Stomach (tissue), 9 donors: ENCODE measurements around the gene SLC35E4. TPM values are rescaled to one million over a fixed set of nuclear protein-coding genes. Genes with fewer than 3 reads are reported as not detected.

Experiments
- DNase-seq, 2 donors: peaks; one replicate each; pipeline versions ENCODE4 v3.0.0 to v3.0.0-alpha.2; 2013 to 2019
- H3K27ac ChIP-seq, 5 donors: fragments of 200-600 bp in 4 of 5; sonication (generic) in 4 of 5; one replicate each; pipeline ENCODE4 v1.5.1; 2013 to 2019; ENCODE audit warnings: mild to moderate bottlenecking in 1 of 5, moderate library complexity in 1 of 5
- H3K27me3 ChIP-seq, 3 donors: fragments of 200-600 bp; sonication (generic); one replicate each; pipeline ENCODE4 v1.5.1; 2017 to 2019; ENCODE audit warnings: mixed run types in 1 of 3
- H3K36me3 ChIP-seq, 4 donors: fragments of 200-600 bp; sonication (generic); 1 replicate in 3 of 4; 2 replicates in 1 of 4; pipeline ENCODE4 v1.5.1; 2016 to 2019
- H3K4me1 ChIP-seq, 4 donors: fragments of 200-600 bp; sonication (generic); one replicate each; pipeline ENCODE4 v1.5.1; 2016 to 2019
- H3K4me3 ChIP-seq, 4 donors: fragments of 200-600 bp; sonication (generic) in 3 of 4; one replicate each; pipeline ENCODE4 v1.5.1; 2016 to 2019; ENCODE audit warnings: mild to moderate bottlenecking in 1 of 4
- H3K9me3 ChIP-seq, 4 donors: fragments of 200-600 bp; sonication (generic); one replicate each; pipeline ENCODE4 v1.5.1; 2016 to 2019
- EP300 ChIP-seq: sonication (generic); formaldehyde crosslinking; IDR thresholded peaks from one replicate; pipeline ENCODE4 v1.6.1; 2017; ENCODE audit warnings: antibody characterized with exemption
- POLR2A ChIP-seq, 4 donors: fragments of 450-650 bp; IDR thresholded peaks; one replicate each; pipeline ENCODE4 v1.6.1; 2016; ENCODE audit warnings: antibody characterized with exemption in 4 of 4, control low read depth in 2 of 4, mild to moderate bottlenecking in 1 of 4, moderate library complexity in 1 of 4
- POLR2AphosphoS5 ChIP-seq, 3 donors: sonication (generic); formaldehyde crosslinking; IDR thresholded peaks; one replicate each; pipeline ENCODE4 v1.6.1; 2016; ENCODE audit warnings: antibody characterized with exemption in 3 of 3
- WGBS, 5 donors: extraction: QIAGEN DNeasy Blood & Tissue Kit in 3 of 5; methylation state at CpG; one replicate each; pipeline versions ENCODE4 v1.1.5 to v1.1.7; 2013 to 2018; 5-methylcytosine and 5-hydroxymethylcytosine counted together
- intact Hi-C: fragments of 100-400 bp; cut with DNase I; formaldehyde crosslinking; loops from one replicate; pipeline ENCODE4 v1.15.1; 2023; ENCODE audit warnings: low total_unique reads
- polyA plus RNA-seq, 3 donors: library from polyadenylated mRNA; stranded (reverse); fragments of 200-250 nt; gene quantifications; one replicate each; pipeline ENCODE4 v1.2.3, GENCODE V29; 2013
- total RNA-seq, 5 donors: library from RNA; depleted of rRNA; stranded (reverse); fragments of >200 nt; gene quantifications; one replicate each; pipeline versions ENCODE4 v1.1.0 to v1.2.3, GENCODE V29; 2014 to 2016
- TF ChIP-seq, protein P1 (sequence below), 7 experiments: fragments of 450-650 bp in 4 of 7; fragments of 200-600 bp in 3 of 7; sonication (generic) in 3 of 7; IDR thresholded peaks; one replicate each; pipeline ENCODE4 v1.5.1; 2016 to 2019; ENCODE audit warnings: antibody characterized with exemption in 7 of 7, control low read depth in 2 of 7, mild to moderate bottlenecking in 1 of 7
- donor health status: healthy with polysubstance abuse.
- donor health status: Bipolar disorder and iron deficiency.
- donor health status: healthy.

The SLC35E4 gene
- total and polyA plus RNA-seq, 8 donors, result 0.45 to 7.2 (median 2.2) TPM

- Histone ChIP-seq H3K9me3 (no peaks in the 10 kb centered on the region), H3K4me1 (peaks cover 28 to 65% (median 47%) of the 10 kb centered on the region in 4 donors), H3K27me3 (no peaks in the 10 kb centered on the region), H3K4me3 (no peak overlapping the region), H3K27ac (peak overlapping the region in 3 of 5 donors; percentile 71 to 88 (median 80)), H3K36me3 (no peaks in the 10 kb centered on the region)
- 77 to 95% (median 91%) methylated on average over 2 of the region's 2 CpGs for WGBS, 5 donors
- intact Hi-C loops, result no loop called here
- no peak for DNase-seq
- TF ChIP-seq POLR2AphosphoS5 (IDR thresholded peaks at IDR 0.05) (no peak), POLR2A (IDR thresholded peaks at IDR 0.05) (no peak), EP300 (no peak)
- TF ChIP-seq, protein P1, sequence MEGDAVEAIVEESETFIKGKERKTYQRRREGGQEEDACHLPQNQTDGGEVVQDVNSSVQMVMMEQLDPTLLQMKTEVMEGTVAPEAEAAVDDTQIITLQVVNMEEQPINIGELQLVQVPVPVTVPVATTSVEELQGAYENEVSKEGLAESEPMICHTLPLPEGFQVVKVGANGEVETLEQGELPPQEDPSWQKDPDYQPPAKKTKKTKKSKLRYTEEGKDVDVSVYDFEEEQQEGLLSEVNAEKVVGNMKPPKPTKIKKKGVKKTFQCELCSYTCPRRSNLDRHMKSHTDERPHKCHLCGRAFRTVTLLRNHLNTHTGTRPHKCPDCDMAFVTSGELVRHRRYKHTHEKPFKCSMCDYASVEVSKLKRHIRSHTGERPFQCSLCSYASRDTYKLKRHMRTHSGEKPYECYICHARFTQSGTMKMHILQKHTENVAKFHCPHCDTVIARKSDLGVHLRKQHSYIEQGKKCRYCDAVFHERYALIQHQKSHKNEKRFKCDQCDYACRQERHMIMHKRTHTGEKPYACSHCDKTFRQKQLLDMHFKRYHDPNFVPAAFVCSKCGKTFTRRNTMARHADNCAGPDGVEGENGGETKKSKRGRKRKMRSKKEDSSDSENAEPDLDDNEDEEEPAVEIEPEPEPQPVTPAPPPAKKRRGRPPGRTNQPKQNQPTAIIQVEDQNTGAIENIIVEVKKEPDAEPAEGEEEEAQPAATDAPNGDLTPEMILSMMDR (IDR thresholded peaks at IDR 0.05), result no peak
These were observed 30.9 kb upstream of the SLC35E4 start for GRCh38 chr22:30604723-30605122.

GRCh38 chr22:30605449-30606110 is 30.0 kb upstream of the SLC35E4 start:
- TF ChIP-seq POLR2A (IDR thresholded peaks at IDR 0.05), result no peak
- no peak for TF ChIP-seq POLR2AphosphoS5 (IDR thresholded peaks at IDR 0.05)
- TF ChIP-seq, protein P1 (IDR thresholded peaks at IDR 0.05), result peak in 5 of 7 experiments; percentile 39 to 77 (median 62)
- no peak for TF ChIP-seq EP300
- peak; percentile 63 to 79 for DNase-seq
- Histone ChIP-seq H3K27me3 (no peaks in the 10 kb centered on the region), H3K9me3 (no peaks in the 10 kb centered on the region), H3K4me1 (peaks cover 30 to 70% (median 50%) of the 10 kb centered on the region in 4 donors), H3K4me3 (peak overlapping the region; percentile 47 to 65 (median 64)), H3K36me3 (peaks cover 0 to 5% (median 0%) of the 10 kb centered on the region in 4 donors), H3K27ac (peak overlapping the region in 4 of 5 donors; percentile 71 to 88 (median 80))
- 19 to 25% (median 23%) methylated on average over 9 of the region's 9 CpGs for WGBS, 5 donors
- intact Hi-C loops, result no loop called here

DNA sequence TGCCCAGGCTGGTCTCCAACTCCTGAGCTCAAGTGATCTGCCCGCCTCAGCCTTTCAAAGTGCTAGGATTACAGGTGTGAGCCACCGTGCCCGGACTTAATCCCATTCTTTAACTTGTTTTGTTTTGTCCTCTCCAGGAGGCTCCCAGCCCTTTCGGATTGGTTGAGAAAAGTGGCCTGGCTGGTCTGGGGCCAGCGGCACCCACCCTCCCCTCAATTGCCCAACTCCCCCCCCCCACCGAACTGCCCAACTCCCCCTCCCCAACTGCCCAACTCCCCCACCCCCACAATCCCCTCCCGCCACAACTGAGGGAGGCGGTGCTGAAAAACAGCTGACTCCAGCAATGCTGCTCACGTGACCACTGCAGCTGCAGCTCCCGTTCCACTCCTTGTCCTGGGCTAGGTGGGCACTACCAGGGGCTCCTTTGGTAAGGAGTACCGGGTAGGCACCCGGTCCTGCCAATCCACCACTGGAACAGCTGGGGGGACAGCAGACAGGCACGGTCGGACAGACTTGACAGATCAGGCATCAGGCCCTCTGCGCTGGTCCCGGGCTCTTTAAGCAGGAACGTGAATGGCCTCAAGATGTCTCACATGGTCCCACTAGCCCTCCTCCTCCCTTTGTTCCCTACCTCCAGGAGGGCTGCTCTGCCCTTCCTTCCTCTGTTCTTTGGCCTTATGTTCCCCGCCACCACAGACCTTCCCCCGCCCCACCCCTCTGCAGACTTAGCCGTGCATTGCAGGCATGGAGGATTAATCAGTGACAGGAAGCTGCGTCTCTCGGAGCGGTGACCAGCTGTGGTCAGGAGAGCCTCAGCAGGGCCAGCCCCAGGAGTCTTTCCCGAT is 28.9 kb upstream of the SLC35E4 start, which contains the start of gene TCN2:
Gene TCN2 (plus strand): TSS at position 720 of the 845 bp plus-strand sequence. CDS start 158 bp downstream, outside the sequence.
- no peaks in the 10 kb centered on the region for H3K9me3 ChIP-seq
- H3K36me3 ChIP-seq, result peaks cover 0 to 16% (median 6%) of the 10 kb centered on the region in 4 donors
- peak within 1 kb of the TSS; percentile 47 to 65 (median 64) for H3K4me3 ChIP-seq
- H3K4me1 ChIP-seq, result peaks cover 30 to 70% (median 50%) of the 10 kb centered on the region in 4 donors
- intact Hi-C loops, result no loop called here
- WGBS, 5 donors, result 1 to 3% (median 2%) methylated on average over 17 to 24 of the region's 24 CpGs
- H3K27ac ChIP-seq, result peak within 1 kb of the TSS; percentile 60 to 88 (median 79)
- no peaks in the 10 kb centered on the region for H3K27me3 ChIP-seq
- TF ChIP-seq, protein P1 (IDR thresholded peaks at IDR 0.05), result peak in 2 of 7 experiments; percentile 9 to 23
- TF ChIP-seq POLR2AphosphoS5 (IDR thresholded peaks at IDR 0.05), result peak; percentile 17 to 55 (median 21)
- TF ChIP-seq EP300, result no peak
- DNase-seq, result peak; percentile 74 to 91

- H3K27me3 ChIP-seq, result no peaks in the 10 kb centered on the region
- H3K36me3 ChIP-seq, result peaks cover 0 to 24% (median 14%) of the 10 kb centered on the region in 4 donors
- peak overlapping the region; percentile 47 to 65 (median 64) for H3K4me3 ChIP-seq
- peak overlapping the region; percentile 60 to 88 (median 79) for H3K27ac ChIP-seq
- no peak for DNase-seq
- 62 to 77% (median 70%) methylated on average over 7 of the region's 7 CpGs for WGBS, 5 donors
- no peak for TF ChIP-seq POLR2A (IDR thresholded peaks at IDR 0.05)
- no peak for TF ChIP-seq POLR2AphosphoS5 (IDR thresholded peaks at IDR 0.05)
- no peak for TF ChIP-seq EP300
- TF ChIP-seq, protein P1 (IDR thresholded peaks at IDR 0.05), result no peak
- intact Hi-C loops, result no loop called here
- H3K9me3 ChIP-seq, result no peaks in the 10 kb centered on the region
- H3K4me1 ChIP-seq, result peaks cover 30 to 70% (median 50%) of the 10 kb centered on the region in 4 donors
These were observed 28.2 kb upstream of the SLC35E4 start for GRCh38 chr22:30607300-30607930.
